Measurements from ENCODE around the gene CTXN1. TPM values are rescaled to one million over a fixed set of nuclear protein-coding genes. Genes with fewer than 3 reads are reported as not detected.

Gene CTXN1
- polyA plus RNA-seq, 2 donors: 1.4 to 3.0 TPM

GRCh38 chr19:7910321-7911161, 15.4 kb downstream of the CTXN1 start:
- Histone ChIP-seq H3K4me1 (ENCODE audit: control insufficient read depth in 2 of 2, insufficient read depth in 2 of 2, low read length in 1 of 2) (peaks cover 0 to 11% of the 10 kb centered on the region in 2 donors), H3K27me3 (ENCODE audit: control insufficient read depth in 1 of 2, insufficient read depth in 2 of 2, low read length in 2 of 2) (peaks cover 0 to 1% of the 10 kb centered on the region in 2 donors), H3K27ac (ENCODE audit: low read depth in 2 of 2, low read length in 1 of 2) (no peak overlapping the region), H3K36me3 (ENCODE audit: control insufficient read depth in 2 of 2, insufficient read depth in 2 of 2, low read length in 1 of 2) (peaks cover 12 to 42% of the 10 kb centered on the region in 2 donors), H3K9me3 (ENCODE audit: control insufficient read depth in 2 of 2, insufficient read depth in 1 of 2, low read depth in 1 of 2, low read length in 1 of 2) (peaks cover 0 to 2% of the 10 kb centered on the region in 2 donors), H3K4me3 (ENCODE audit: low read depth in 1 of 2, low read length in 2 of 2) (no peak overlapping the region)
- WGBS, 2 donors: 90 to 91% methylated on average over 54 of the region's 54 CpGs

- Histone ChIP-seq H3K4me3 (ENCODE audit: low read depth in 1 of 2, low read length in 2 of 2) (no peak overlapping the region), H3K9me3 (ENCODE audit: control insufficient read depth in 2 of 2, insufficient read depth in 1 of 2, low read depth in 1 of 2, low read length in 1 of 2) (peaks cover 0 to 3% of the 10 kb centered on the region in 2 donors), H3K27ac (ENCODE audit: low read depth in 2 of 2, low read length in 1 of 2) (no peak overlapping the region), H3K36me3 (ENCODE audit: control insufficient read depth in 2 of 2, insufficient read depth in 2 of 2, low read length in 1 of 2) (peaks cover 12 to 42% of the 10 kb centered on the region in 2 donors), H3K4me1 (ENCODE audit: control insufficient read depth in 2 of 2, insufficient read depth in 2 of 2, low read length in 1 of 2) (peaks cover 3 to 15% of the 10 kb centered on the region in 2 donors), H3K27me3 (ENCODE audit: control insufficient read depth in 1 of 2, insufficient read depth in 2 of 2, low read length in 2 of 2) (no peaks in the 10 kb centered on the region)
- WGBS, 2 donors: 88 to 93% methylated on average over 20 to 21 of the region's 21 CpGs
These were observed 16.4 kb downstream of the CTXN1 start for GRCh38 chr19:7909471-7910067.

GRCh38 chr19:7908742-7909461, 17.0 kb downstream of the CTXN1 start:
- Histone ChIP-seq H3K4me3 (ENCODE audit: low read depth in 1 of 2, low read length in 2 of 2) (no peak overlapping the region), H3K27me3 (ENCODE audit: control insufficient read depth in 1 of 2, insufficient read depth in 2 of 2, low read length in 2 of 2) (no peaks in the 10 kb centered on the region), H3K4me1 (ENCODE audit: control insufficient read depth in 2 of 2, insufficient read depth in 2 of 2, low read length in 1 of 2) (peaks cover 3 to 20% of the 10 kb centered on the region in 2 donors), H3K9me3 (ENCODE audit: control insufficient read depth in 2 of 2, insufficient read depth in 1 of 2, low read depth in 1 of 2, low read length in 1 of 2) (peaks cover 0 to 3% of the 10 kb centered on the region in 2 donors), H3K27ac (ENCODE audit: low read depth in 2 of 2, low read length in 1 of 2) (no peak overlapping the region), H3K36me3 (ENCODE audit: control insufficient read depth in 2 of 2, insufficient read depth in 2 of 2, low read length in 1 of 2) (peaks cover 12 to 42% of the 10 kb centered on the region in 2 donors)
- WGBS, 2 donors: 70 to 80% methylated on average over 18 to 19 of the region's 19 CpGs

GRCh38 chr19:7908078-7908699, 17.7 kb downstream of the CTXN1 start:
- peaks cover 12 to 42% of the 10 kb centered on the region in 2 donors for H3K36me3 ChIP-seq (ENCODE audit: control insufficient read depth in 2 of 2, insufficient read depth in 2 of 2, low read length in 1 of 2)
- H3K9me3 ChIP-seq (ENCODE audit: control insufficient read depth in 2 of 2, insufficient read depth in 1 of 2, low read depth in 1 of 2, low read length in 1 of 2): peaks cover 0 to 3% of the 10 kb centered on the region in 2 donors
- no peak overlapping the region for H3K4me3 ChIP-seq (ENCODE audit: low read depth in 1 of 2, low read length in 2 of 2)
- WGBS, 2 donors: 75 to 78% methylated on average over 14 of the region's 14 CpGs
- H3K27me3 ChIP-seq (ENCODE audit: control insufficient read depth in 1 of 2, insufficient read depth in 2 of 2, low read length in 2 of 2): no peaks in the 10 kb centered on the region
- no peak overlapping the region for H3K27ac ChIP-seq (ENCODE audit: low read depth in 2 of 2, low read length in 1 of 2)
- H3K4me1 ChIP-seq (ENCODE audit: control insufficient read depth in 2 of 2, insufficient read depth in 2 of 2, low read length in 1 of 2): peaks cover 3 to 20% of the 10 kb centered on the region in 2 donors

- H3K4me3 ChIP-seq (ENCODE audit: low read depth in 1 of 2, low read length in 2 of 2): no peak overlapping the region
- H3K4me1 ChIP-seq (ENCODE audit: control insufficient read depth in 2 of 2, insufficient read depth in 2 of 2, low read length in 1 of 2): peaks cover 3 to 24% of the 10 kb centered on the region in 2 donors
- H3K27me3 ChIP-seq (ENCODE audit: control insufficient read depth in 1 of 2, insufficient read depth in 2 of 2, low read length in 2 of 2): no peaks in the 10 kb centered on the region
- WGBS, 2 donors: 88 to 89% methylated on average over 11 of the region's 11 CpGs
- peaks cover 0 to 3% of the 10 kb centered on the region in 2 donors for H3K9me3 ChIP-seq (ENCODE audit: control insufficient read depth in 2 of 2, insufficient read depth in 1 of 2, low read depth in 1 of 2, low read length in 1 of 2)
- no peak overlapping the region for H3K27ac ChIP-seq (ENCODE audit: low read depth in 2 of 2, low read length in 1 of 2)
- peaks cover 12 to 36% of the 10 kb centered on the region in 2 donors for H3K36me3 ChIP-seq (ENCODE audit: control insufficient read depth in 2 of 2, insufficient read depth in 2 of 2, low read length in 1 of 2)
These were observed 18.4 kb downstream of the CTXN1 start for GRCh38 chr19:7907544-7907943.

- Histone ChIP-seq H3K4me3 (ENCODE audit: low read depth in 1 of 2, low read length in 2 of 2) (no peak overlapping the region), H3K27me3 (ENCODE audit: control insufficient read depth in 1 of 2, insufficient read depth in 2 of 2, low read length in 2 of 2) (no peaks in the 10 kb centered on the region), H3K27ac (ENCODE audit: low read depth in 2 of 2, low read length in 1 of 2) (no peak overlapping the region), H3K9me3 (ENCODE audit: control insufficient read depth in 2 of 2, insufficient read depth in 1 of 2, low read depth in 1 of 2, low read length in 1 of 2) (peaks cover 0 to 3% of the 10 kb centered on the region in 2 donors), H3K4me1 (ENCODE audit: control insufficient read depth in 2 of 2, insufficient read depth in 2 of 2, low read length in 1 of 2) (peaks cover 3 to 26% of the 10 kb centered on the region in 2 donors), H3K36me3 (ENCODE audit: control insufficient read depth in 2 of 2, insufficient read depth in 2 of 2, low read length in 1 of 2) (peaks cover 12 to 33% of the 10 kb centered on the region in 2 donors)
- 64 to 73% methylated on average over 19 of the region's 19 CpGs for WGBS, 2 donors
These were observed 18.8 kb downstream of the CTXN1 start for GRCh38 chr19:7907122-7907521.

GRCh38 chr19:7905859-7906258, 20.1 kb downstream of the CTXN1 start:
- no peak overlapping the region for H3K27ac ChIP-seq (ENCODE audit: low read depth in 2 of 2, low read length in 1 of 2)
- 88 to 90% methylated on average over 10 of the region's 10 CpGs for WGBS, 2 donors
- H3K27me3 ChIP-seq (ENCODE audit: control insufficient read depth in 1 of 2, insufficient read depth in 2 of 2, low read length in 2 of 2): no peaks in the 10 kb centered on the region
- peaks cover 4 to 22% of the 10 kb centered on the region in 2 donors for H3K36me3 ChIP-seq (ENCODE audit: control insufficient read depth in 2 of 2, insufficient read depth in 2 of 2, low read length in 1 of 2)
- H3K4me3 ChIP-seq (ENCODE audit: low read depth in 1 of 2, low read length in 2 of 2): no peak overlapping the region
- H3K4me1 ChIP-seq (ENCODE audit: control insufficient read depth in 2 of 2, insufficient read depth in 2 of 2, low read length in 1 of 2): peaks cover 3 to 29% of the 10 kb centered on the region in 2 donors
- peaks cover 0 to 3% of the 10 kb centered on the region in 2 donors for H3K9me3 ChIP-seq (ENCODE audit: control insufficient read depth in 2 of 2, insufficient read depth in 1 of 2, low read depth in 1 of 2, low read length in 1 of 2)

- peak overlapping the region in 1 of 2 donors; percentile 73 for H3K4me3 ChIP-seq (ENCODE audit: low read depth in 1 of 2, low read length in 2 of 2)
These were observed 20.7 kb downstream of the CTXN1 start for GRCh38 chr19:7905268-7905667.

More at GRCh38 chr19:7905268-7905667, 20.7 kb downstream of the CTXN1 start:
- peaks cover 0 to 16% of the 10 kb centered on the region in 2 donors for H3K36me3 ChIP-seq (ENCODE audit: control insufficient read depth in 2 of 2, insufficient read depth in 2 of 2, low read length in 1 of 2)
- no peaks in the 10 kb centered on the region for H3K27me3 ChIP-seq (ENCODE audit: control insufficient read depth in 1 of 2, insufficient read depth in 2 of 2, low read length in 2 of 2)
- 62 to 81% methylated on average over 10 of the region's 10 CpGs for WGBS, 2 donors
- H3K4me1 ChIP-seq (ENCODE audit: control insufficient read depth in 2 of 2, insufficient read depth in 2 of 2, low read length in 1 of 2): peaks cover 4 to 33% of the 10 kb centered on the region in 2 donors
- peaks cover 0 to 1% of the 10 kb centered on the region in 2 donors for H3K9me3 ChIP-seq (ENCODE audit: control insufficient read depth in 2 of 2, insufficient read depth in 1 of 2, low read depth in 1 of 2, low read length in 1 of 2)
- no peak overlapping the region for H3K27ac ChIP-seq (ENCODE audit: low read depth in 2 of 2, low read length in 1 of 2)
